HG03521 (cell line): ENCODE data around the gene TM7SF2.

Experiments
- ATAC-seq: cut with Tn5 transposase; IDR thresholded peaks from one replicate; pipeline ENCODE4 v1.9.1; 2021; ENCODE audit warnings: mild to moderate bottlenecking, moderate library complexity; ENCODE audit not compliant: unreplicated experiment

Gene TM7SF2

GRCh38 chr11:65111744-65112545, at the start of gene TM7SF2:
TSS of gene TM7SF2 (plus strand) at chr11:65111872. CDS start at chr11:65112016, 144 bp downstream.
- ATAC-seq = peak; percentile 62

GRCh38 chr11:65063532-65063931, 48.1 kb upstream of the TM7SF2 start:
- ATAC-seq = no peak

GRCh38 chr11:65064847-65065240, 46.8 kb upstream of the TM7SF2 start:
- ATAC-seq = no peak

GRCh38 chr11:65065851-65066250, 45.8 kb upstream of the TM7SF2 start:
- no peak for ATAC-seq

GRCh38 chr11:65066315-65066714, 45.4 kb upstream of the TM7SF2 start:
- no peak for ATAC-seq

- no peak for ATAC-seq
Measured at GRCh38 chr11:65066805-65067291, 44.8 kb upstream of the TM7SF2 start.

GRCh38 chr11:65067446-65067845, 44.2 kb upstream of the TM7SF2 start:
- no peak for ATAC-seq

- no peak for ATAC-seq
Measured at GRCh38 chr11:65069217-65069616, 42.5 kb upstream of the TM7SF2 start.

- ATAC-seq = no peak
Measured at GRCh38 chr11:65071907-65072630, 39.6 kb upstream of the TM7SF2 start.

- no peak for ATAC-seq
Measured at GRCh38 chr11:65072631-65072966, 39.1 kb upstream of the TM7SF2 start.

GRCh38 chr11:65077451-65077850, 34.2 kb upstream of the TM7SF2 start:
- ATAC-seq = no peak

GRCh38 chr11:65078151-65078550, 33.5 kb upstream of the TM7SF2 start:
- peak; percentile 41 for ATAC-seq

GRCh38 chr11:65078786-65079342, 32.8 kb upstream of the TM7SF2 start:
- ATAC-seq = no peak

GRCh38 chr11:65083134-65083833, 28.4 kb upstream of the TM7SF2 start:
- ATAC-seq = peak; percentile 14

GRCh38 chr11:65083834-65084597, 27.7 kb upstream of the TM7SF2 start, which contains the start of the genes CDCA5 and ZFPL1:
TSS of gene CDCA5 (minus strand) at chr11:65084040. CDS start at chr11:65083978, 62 bp downstream.
TSS of gene ZFPL1 (plus strand) at chr11:65084222. CDS start at chr11:65084699, 477 bp downstream.
- ATAC-seq = peak; percentile 77

GRCh38 chr11:65084598-65085375, 26.9 kb upstream of the TM7SF2 start:
- no peak for ATAC-seq

GRCh38 chr11:65085446-65085845, 26.2 kb upstream of the TM7SF2 start:
- no peak for ATAC-seq

GRCh38 chr11:65086809-65087208, 24.9 kb upstream of the TM7SF2 start:
- no peak for ATAC-seq

- ATAC-seq = no peak
Measured at GRCh38 chr11:65087216-65087615, 24.5 kb upstream of the TM7SF2 start.
